Activated CD8-positive, alpha-beta memory T cell treated with anti-CD3 and anti-CD28 coated beads, Interleukin-2, amount 50 U/mL, for 24 hours (primary cell): ENCODE data around the gene CLEC2B.

ENCODE experiments used
- DNase-seq: peaks from one replicate; pipeline ENCODE4 v3.0.0-alpha.2; 2020; ENCODE audit errors: extremely low read depth

Gene CLEC2B

GRCh38 chr12:9868951-9869306, 225 bp downstream of the CLEC2B start:
- no peak for DNase-seq

GRCh38 chr12:9868311-9868801, 798 bp downstream of the CLEC2B start:
- no peak for DNase-seq

GRCh38 chr12:9867531-9867930, 1.6 kb downstream of the CLEC2B start:
- DNase-seq: no peak

- DNase-seq: no peak
Measured at GRCh38 chr12:9866860-9867269, 2.3 kb downstream of the CLEC2B start.

GRCh38 chr12:9864913-9865675, 4.1 kb downstream of the CLEC2B start:
- DNase-seq: no peak

GRCh38 chr12:9858135-9858534, 11.0 kb downstream of the CLEC2B start:
- DNase-seq: no peak

- no peak for DNase-seq
Measured at GRCh38 chr12:9856894-9857293, 12.3 kb downstream of the CLEC2B start.

- DNase-seq: no peak
Measured at GRCh38 chr12:9856151-9856550, 13.0 kb downstream of the CLEC2B start.

GRCh38 chr12:9851927-9852326, 17.2 kb downstream of the CLEC2B start:
- no peak for DNase-seq

- DNase-seq: no peak
Measured at GRCh38 chr12:9851050-9851449, 18.1 kb downstream of the CLEC2B start.

- DNase-seq: no peak
Measured at GRCh38 chr12:9848899-9849298, 20.3 kb downstream of the CLEC2B start.

- DNase-seq: no peak
Measured at GRCh38 chr12:9843407-9843806, 25.7 kb downstream of the CLEC2B start.

GRCh38 chr12:9831720-9832119, 37.4 kb downstream of the CLEC2B start:
- no peak for DNase-seq

GRCh38 chr12:9829982-9830381, 39.2 kb downstream of the CLEC2B start:
- no peak for DNase-seq

- no peak for DNase-seq
Measured at GRCh38 chr12:9829483-9829882, 39.7 kb downstream of the CLEC2B start.

GRCh38 chr12:9827209-9827888, 41.8 kb downstream of the CLEC2B start, which contains the start of gene KLRF1:
Gene KLRF1, plus strand, starts transcription at chr12:9827481. Its CDS starts 64 bp downstream, at chr12:9827545.
- no peak for DNase-seq

- no peak for DNase-seq
Measured at GRCh38 chr12:9820281-9820930, 48.7 kb downstream of the CLEC2B start.

GRCh38 chr12:9813821-9814798, 55.0 kb downstream of the CLEC2B start:
- DNase-seq: peak; percentile 85

- no peak for DNase-seq
Measured at GRCh38 chr12:9811621-9812020, 57.5 kb downstream of the CLEC2B start.

GRCh38 chr12:9810671-9811070, 58.5 kb downstream of the CLEC2B start:
- no peak for DNase-seq

GRCh38 chr12:9809866-9810265, 59.3 kb downstream of the CLEC2B start:
- DNase-seq: no peak
